HUES6 (cell line): ENCODE data around the gene TENM3.
A peak's percentile ranks its signal among the peaks of the same experiment; 100 is the strongest.

Source experiments
- H3K27ac ChIP-seq: 2 replicates; pipeline ENCODE4 v1.7.0; 2013; ENCODE audit warnings: low read depth, mild to moderate bottlenecking, low read length, inconsistent platforms
- H3K27me3 ChIP-seq: 2 replicates; pipeline ENCODE4 v1.6.1; 2013; ENCODE audit warnings: low read length; ENCODE audit not compliant: control insufficient read depth, insufficient read depth
- H3K36me3 ChIP-seq: 2 replicates; pipeline ENCODE4 v1.6.1; 2013; ENCODE audit warnings: low read length; ENCODE audit not compliant: control insufficient read depth, insufficient read depth
- H3K4me1 ChIP-seq: 2 replicates; pipeline ENCODE4 v1.6.1; 2013; ENCODE audit warnings: low read length; ENCODE audit not compliant: control insufficient read depth, insufficient read depth
- H3K4me3 ChIP-seq: 2 replicates; pipeline ENCODE4 v1.5.1; 2013; ENCODE audit warnings: low read depth, low read length
- H3K9ac ChIP-seq: one replicate; pipeline ENCODE4 v1.6.1; 2013; ENCODE audit warnings: mild to moderate bottlenecking, low read length
- H3K9me3 ChIP-seq: 2 replicates; pipeline ENCODE4 v1.6.1; 2013; ENCODE audit warnings: low read depth, low read length; ENCODE audit not compliant: control insufficient read depth, insufficient read depth

Gene TENM3

GRCh38 chr4:182496408-182496807 is 253.2 kb downstream of the TENM3 start:
- no peaks in the 10 kb centered on the region for H3K36me3 ChIP-seq
- H3K4me3 ChIP-seq = no peak overlapping the region
- H3K4me1 ChIP-seq = peaks cover 31% of the 10 kb centered on the region
- no peaks in the 10 kb centered on the region for H3K9me3 ChIP-seq
- H3K27me3 ChIP-seq = no peaks in the 10 kb centered on the region
- H3K9ac ChIP-seq = no peak overlapping the region
- peak overlapping the region; percentile 42; the same call in 1 of the 2 replicates for H3K27ac ChIP-seq

GRCh38 chr4:182502064-182502463 is 258.9 kb downstream of the TENM3 start:
- Histone ChIP-seq H3K27me3 (no peaks in the 10 kb centered on the region), H3K9me3 (no peaks in the 10 kb centered on the region), H3K27ac (no peak overlapping the region), H3K9ac (no peak overlapping the region), H3K4me1 (peaks cover 35% of the 10 kb centered on the region; the same call in 1 of the 2 replicates), H3K36me3 (no peaks in the 10 kb centered on the region), H3K4me3 (no peak overlapping the region)

- no peaks in the 10 kb centered on the region for H3K27me3 ChIP-seq
- no peak overlapping the region for H3K4me3 ChIP-seq
- H3K9ac ChIP-seq = no peak overlapping the region
- H3K9me3 ChIP-seq = no peaks in the 10 kb centered on the region
- no peak overlapping the region for H3K27ac ChIP-seq
- H3K36me3 ChIP-seq = no peaks in the 10 kb centered on the region
- peaks cover 36% of the 10 kb centered on the region; the same call in 1 of the 2 replicates for H3K4me1 ChIP-seq
Observed at GRCh38 chr4:182504463-182504862, 261.3 kb downstream of the TENM3 start.

- H3K4me3 ChIP-seq = no peak overlapping the region
- H3K36me3 ChIP-seq = no peaks in the 10 kb centered on the region
- H3K27ac ChIP-seq = no peak overlapping the region
- H3K4me1 ChIP-seq = peaks cover 29% of the 10 kb centered on the region; the same call in 1 of the 2 replicates
- no peaks in the 10 kb centered on the region for H3K9me3 ChIP-seq
- no peak overlapping the region for H3K9ac ChIP-seq
- H3K27me3 ChIP-seq = no peaks in the 10 kb centered on the region
Observed at GRCh38 chr4:182507805-182508204, 264.6 kb downstream of the TENM3 start.

GRCh38 chr4:182510836-182511235 is 267.6 kb downstream of the TENM3 start:
- Histone ChIP-seq H3K9ac (no peak overlapping the region), H3K27me3 (no peaks in the 10 kb centered on the region), H3K9me3 (0 out of 2 replicates have a peak, but pooled peaks cover 3% of the 10 kb centered on the region), H3K27ac (no peak overlapping the region), H3K36me3 (no peaks in the 10 kb centered on the region), H3K4me1 (peaks cover 8% of the 10 kb centered on the region; the same call in 1 of the 2 replicates), H3K4me3 (no peak overlapping the region)

GRCh38 chr4:182513587-182514291 is 270.5 kb downstream of the TENM3 start:
- H3K4me1 ChIP-seq = peaks cover 7% of the 10 kb centered on the region; the same call in 1 of the 2 replicates
- H3K27me3 ChIP-seq = no peaks in the 10 kb centered on the region
- no peaks in the 10 kb centered on the region for H3K36me3 ChIP-seq
- H3K9ac ChIP-seq = no peak overlapping the region
- no peak overlapping the region for H3K4me3 ChIP-seq
- no peak overlapping the region for H3K27ac ChIP-seq
- H3K9me3 ChIP-seq = 0 out of 2 replicates have a peak, but pooled peaks cover 4% of the 10 kb centered on the region

GRCh38 chr4:182518421-182518820 is 275.2 kb downstream of the TENM3 start:
- no peak overlapping the region for H3K9ac ChIP-seq
- no peak overlapping the region for H3K4me3 ChIP-seq
- no peaks in the 10 kb centered on the region for H3K36me3 ChIP-seq
- H3K4me1 ChIP-seq = peaks cover 10% of the 10 kb centered on the region; the same call in 1 of the 2 replicates
- H3K27me3 ChIP-seq = no peaks in the 10 kb centered on the region
- H3K27ac ChIP-seq = no peak overlapping the region
- 0 out of 2 replicates have a peak, but pooled peaks cover 4% of the 10 kb centered on the region for H3K9me3 ChIP-seq

- Histone ChIP-seq H3K4me3 (no peak overlapping the region), H3K4me1 (peaks cover 10% of the 10 kb centered on the region; the same call in 1 of the 2 replicates), H3K9ac (no peak overlapping the region), H3K27ac (no peak overlapping the region), H3K27me3 (no peaks in the 10 kb centered on the region), H3K36me3 (no peaks in the 10 kb centered on the region), H3K9me3 (0 out of 2 replicates have a peak, but pooled peaks cover 4% of the 10 kb centered on the region)
Observed at GRCh38 chr4:182519528-182519927, 276.3 kb downstream of the TENM3 start.

- Histone ChIP-seq H3K27ac (no peak overlapping the region), H3K4me3 (no peak overlapping the region), H3K4me1 (peaks cover 17% of the 10 kb centered on the region), H3K27me3 (no peaks in the 10 kb centered on the region), H3K9ac (no peak overlapping the region), H3K9me3 (no peaks in the 10 kb centered on the region), H3K36me3 (no peaks in the 10 kb centered on the region)
Observed at GRCh38 chr4:182521011-182521410, 277.8 kb downstream of the TENM3 start.

- Histone ChIP-seq H3K27ac (no peak overlapping the region), H3K36me3 (no peaks in the 10 kb centered on the region), H3K9ac (no peak overlapping the region), H3K4me1 (peaks cover 31% of the 10 kb centered on the region), H3K4me3 (no peak overlapping the region), H3K27me3 (no peaks in the 10 kb centered on the region), H3K9me3 (no peaks in the 10 kb centered on the region)
Observed at GRCh38 chr4:182528819-182529218, 285.6 kb downstream of the TENM3 start.

GRCh38 chr4:182530451-182530850 is 287.2 kb downstream of the TENM3 start:
- Histone ChIP-seq H3K36me3 (no peaks in the 10 kb centered on the region), H3K27ac (no peak overlapping the region), H3K9me3 (no peaks in the 10 kb centered on the region), H3K27me3 (no peaks in the 10 kb centered on the region), H3K4me1 (peaks cover 27% of the 10 kb centered on the region), H3K9ac (no peak overlapping the region), H3K4me3 (no peak overlapping the region)
